ENCODE results near the gene AGPAT1.
A peak's percentile ranks its signal among the peaks of the same experiment; 100 is the strongest.
"Not testable (repeated sequence)": the region's sequence is repeated elsewhere in the genome, so short reads cannot be mapped to it uniquely, and the experiment has no call there.

The AGPAT1 gene

GRCh38 chr6:32194388-32194787 lies 18.5 kb upstream of the AGPAT1 start:
- H3K4me3 ChIP-seq (ENCODE audit: low read length): no peak overlapping the region
- TF ChIP-seq CTCF (conservative IDR thresholded peaks at IDR 0.05; ENCODE audit: low read length): no peak
- DNase-seq (ENCODE audit: low read depth): no peak

GRCh38 chr6:32193096-32193495 lies 17.2 kb upstream of the AGPAT1 start:
- DNase-seq (ENCODE audit: low read depth); H3K4me3 ChIP-seq (ENCODE audit: low read length): not testable (repeated sequence)

GRCh38 chr6:32192608-32193039 lies 16.7 kb upstream of the AGPAT1 start, which contains the start of gene GPSM3:
GPSM3 (minus strand) TSS chr6:32192643; CDS start chr6:32192513, 130 bp downstream.
- TF ChIP-seq CTCF (conservative IDR thresholded peaks at IDR 0.05; ENCODE audit: low read length): no peak
- H3K4me3 ChIP-seq (ENCODE audit: low read length): peak within 1 kb of the TSS; percentile 27

GRCh38 chr6:32191696-32192607 lies 16.1 kb upstream of the AGPAT1 start:
- TF ChIP-seq CTCF (conservative IDR thresholded peaks at IDR 0.05; ENCODE audit: low read length): no peak
- peak overlapping the region; percentile 9; the same call in 1 of the 2 replicates for H3K4me3 ChIP-seq (ENCODE audit: low read length)
- DNase-seq (ENCODE audit: low read depth): no peak

More at GRCh38 chr6:32192608-32193039, 16.7 kb upstream of the AGPAT1 start, which contains the start of gene GPSM3:
- DNase-seq (ENCODE audit: low read depth): peak; percentile 42

GRCh38 chr6:32190911-32191677 lies 15.2 kb upstream of the AGPAT1 start:
- DNase-seq (ENCODE audit: low read depth): no peak
- no peak overlapping the region for H3K4me3 ChIP-seq (ENCODE audit: low read length)
- TF ChIP-seq CTCF (conservative IDR thresholded peaks at IDR 0.05; ENCODE audit: low read length): no peak

- DNase-seq (ENCODE audit: low read depth): peak; percentile 90
- H3K4me3 ChIP-seq (ENCODE audit: low read length): peak within 1 kb of the TSS; percentile 79
- TF ChIP-seq CTCF (conservative IDR thresholded peaks at IDR 0.05; ENCODE audit: low read length): no peak
Observed at GRCh38 chr6:32190054-32190851, 14.4 kb upstream of the AGPAT1 start, which contains the start of gene PBX2. PBX2 (minus strand) TSS chr6:32190202; CDS start chr6:32189915, 287 bp downstream.

GRCh38 chr6:32189742-32190053 lies 13.8 kb upstream of the AGPAT1 start:
- TF ChIP-seq CTCF (conservative IDR thresholded peaks at IDR 0.05; ENCODE audit: low read length): no peak
- DNase-seq (ENCODE audit: low read depth): no peak
- peak overlapping the region; percentile 79 for H3K4me3 ChIP-seq (ENCODE audit: low read length)
